GM12801 (cell line): ENCODE measurements around the gene ARHGAP20.

Source experiments
- TF ChIP-seq, protein P1 (sequence below): IDR thresholded peaks from one replicate; pipeline ENCODE4 v1.5.1; 2011; ENCODE audit warnings: control low read depth; ENCODE audit not compliant: insufficient read length; ENCODE audit errors: extremely low read depth

The ARHGAP20 gene

GRCh38 chr11:110752890-110753289, 40.7 kb upstream of the ARHGAP20 start:
- TF ChIP-seq, protein P1, sequence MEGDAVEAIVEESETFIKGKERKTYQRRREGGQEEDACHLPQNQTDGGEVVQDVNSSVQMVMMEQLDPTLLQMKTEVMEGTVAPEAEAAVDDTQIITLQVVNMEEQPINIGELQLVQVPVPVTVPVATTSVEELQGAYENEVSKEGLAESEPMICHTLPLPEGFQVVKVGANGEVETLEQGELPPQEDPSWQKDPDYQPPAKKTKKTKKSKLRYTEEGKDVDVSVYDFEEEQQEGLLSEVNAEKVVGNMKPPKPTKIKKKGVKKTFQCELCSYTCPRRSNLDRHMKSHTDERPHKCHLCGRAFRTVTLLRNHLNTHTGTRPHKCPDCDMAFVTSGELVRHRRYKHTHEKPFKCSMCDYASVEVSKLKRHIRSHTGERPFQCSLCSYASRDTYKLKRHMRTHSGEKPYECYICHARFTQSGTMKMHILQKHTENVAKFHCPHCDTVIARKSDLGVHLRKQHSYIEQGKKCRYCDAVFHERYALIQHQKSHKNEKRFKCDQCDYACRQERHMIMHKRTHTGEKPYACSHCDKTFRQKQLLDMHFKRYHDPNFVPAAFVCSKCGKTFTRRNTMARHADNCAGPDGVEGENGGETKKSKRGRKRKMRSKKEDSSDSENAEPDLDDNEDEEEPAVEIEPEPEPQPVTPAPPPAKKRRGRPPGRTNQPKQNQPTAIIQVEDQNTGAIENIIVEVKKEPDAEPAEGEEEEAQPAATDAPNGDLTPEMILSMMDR: no peak

- TF ChIP-seq, protein P1: no peak
Measured at GRCh38 chr11:110750100-110750499, 37.9 kb upstream of the ARHGAP20 start.

GRCh38 chr11:110747531-110747930, 35.3 kb upstream of the ARHGAP20 start:
- TF ChIP-seq, protein P1: no peak

- TF ChIP-seq, protein P1: no peak
Measured at GRCh38 chr11:110738641-110739040, 26.4 kb upstream of the ARHGAP20 start.

DNA sequence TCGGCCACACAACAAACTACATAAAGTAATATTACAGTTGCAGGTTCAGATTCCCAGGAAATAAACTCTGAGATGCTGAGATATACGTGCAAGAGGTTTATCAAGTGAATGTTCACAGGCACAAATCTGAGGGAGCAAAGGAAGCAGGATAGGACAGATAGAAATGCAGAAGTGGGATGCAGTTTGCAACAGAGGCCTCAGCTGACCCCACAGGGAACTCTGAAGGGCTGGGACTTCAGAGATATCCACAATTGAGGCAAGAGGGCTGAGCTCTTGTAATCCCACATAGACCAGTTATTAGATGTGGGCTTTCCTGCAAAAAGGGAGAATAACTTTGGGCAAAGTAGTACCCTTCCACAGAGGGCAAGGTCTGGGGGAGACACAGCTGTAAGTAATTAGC, 25.4 kb upstream of the ARHGAP20 start:
- TF ChIP-seq, protein P1: no peak

GRCh38 chr11:110736171-110736553, 23.9 kb upstream of the ARHGAP20 start:
- TF ChIP-seq, protein P1: no peak

GRCh38 chr11:110735455-110736170, 23.4 kb upstream of the ARHGAP20 start:
- TF ChIP-seq, protein P1: no peak
